Sigmoid colon (tissue), 7 donors: ENCODE data around the gene FYN. TPM values are rescaled to one million over a fixed set of nuclear protein-coding genes. Genes with fewer than 3 reads are reported as not detected.

ENCODE experiments used
- DNase-seq: peaks from one replicate; pipeline ENCODE4 v3.0.0-alpha.2; 2019
- H3K27ac ChIP-seq, 4 donors: fragments of 200-600 bp; sonication (generic); one replicate each; pipeline ENCODE4 v1.5.1; 2016 to 2019; ENCODE audit warnings: mild to moderate bottlenecking in 1 of 4
- H3K27me3 ChIP-seq, 3 donors: fragments of 200-600 bp; sonication (generic); one replicate each; pipeline ENCODE4 v1.5.1; 2019; ENCODE audit warnings: mild to moderate bottlenecking in 1 of 3
- H3K36me3 ChIP-seq, 4 donors: fragments of 200-600 bp; sonication (generic); one replicate each; pipeline ENCODE4 v1.5.1; 2016 to 2019
- H3K4me1 ChIP-seq, 4 donors: fragments of 200-600 bp; sonication (generic); one replicate each; pipeline ENCODE4 v1.5.1; 2017 to 2019
- H3K4me3 ChIP-seq, 4 donors: fragments of 200-600 bp; sonication (generic); one replicate each; pipeline ENCODE4 v1.5.1; 2017 to 2019; ENCODE audit warnings: mild to moderate bottlenecking in 2 of 4, moderate library complexity in 1 of 4
- H3K9me3 ChIP-seq, 4 donors: fragments of 200-600 bp in 3 of 4; sonication (generic) in 3 of 4; one replicate each; pipeline versions ENCODE4 v1.5.1 to v1.6.1; 2013 to 2019
- EP300 ChIP-seq, 4 donors: sonication (generic); formaldehyde crosslinking; IDR thresholded peaks; one replicate each; pipeline ENCODE4 v1.6.1; 2017; ENCODE audit warnings: antibody characterized with exemption in 4 of 4
- POLR2A ChIP-seq, 2 donors: fragments of 450-650 bp; IDR thresholded peaks; one replicate each; pipeline ENCODE4 v1.6.1; 2016; ENCODE audit warnings: antibody characterized with exemption in 2 of 2, mild to moderate bottlenecking in 2 of 2, moderate library complexity in 2 of 2
- POLR2AphosphoS5 ChIP-seq, 4 donors: sonication (generic); formaldehyde crosslinking; IDR thresholded peaks; one replicate each; pipeline ENCODE4 v1.6.1; 2017; ENCODE audit warnings: antibody characterized with exemption in 4 of 4
- WGBS, 2 donors: extraction: QIAGEN DNeasy Blood & Tissue Kit; methylation state at CpG; one replicate each; pipeline ENCODE4 v1.1.7; 2013; 5-methylcytosine and 5-hydroxymethylcytosine counted together
- intact Hi-C: fragments of 100-400 bp; cut with DNase I; formaldehyde crosslinking; loops from one replicate; pipeline ENCODE4 v1.15.1; 2023
- polyA plus RNA-seq, 3 donors: library from polyadenylated mRNA; stranded (reverse); fragments of 200-250 nt; gene quantifications; one replicate each; pipeline ENCODE4 v1.2.3, GENCODE V29; 2013
- total RNA-seq, 4 donors: library from RNA; depleted of rRNA; stranded (reverse); fragments of >200 nt; gene quantifications; one replicate each; pipeline ENCODE4 v1.1.0, GENCODE V29; 2016
- TF ChIP-seq, protein P1 (sequence below), 4 experiments: fragments of 450-650 bp in 3 of 4; fragments of 200-600 bp in 1 of 4; IDR thresholded peaks; one replicate each; pipeline ENCODE4 v1.5.1; 2016 to 2019; ENCODE audit warnings: antibody characterized with exemption in 4 of 4, mild to moderate bottlenecking in 3 of 4, moderate library complexity in 2 of 4
- donor health status: healthy with polysubstance abuse.
- donor health status: Bipolar disorder and iron deficiency.
- donor health status: healthy.

The FYN gene
- total and polyA plus RNA-seq, 7 donors, result 2.3 to 81.4 (median 56.9) TPM

DNA sequence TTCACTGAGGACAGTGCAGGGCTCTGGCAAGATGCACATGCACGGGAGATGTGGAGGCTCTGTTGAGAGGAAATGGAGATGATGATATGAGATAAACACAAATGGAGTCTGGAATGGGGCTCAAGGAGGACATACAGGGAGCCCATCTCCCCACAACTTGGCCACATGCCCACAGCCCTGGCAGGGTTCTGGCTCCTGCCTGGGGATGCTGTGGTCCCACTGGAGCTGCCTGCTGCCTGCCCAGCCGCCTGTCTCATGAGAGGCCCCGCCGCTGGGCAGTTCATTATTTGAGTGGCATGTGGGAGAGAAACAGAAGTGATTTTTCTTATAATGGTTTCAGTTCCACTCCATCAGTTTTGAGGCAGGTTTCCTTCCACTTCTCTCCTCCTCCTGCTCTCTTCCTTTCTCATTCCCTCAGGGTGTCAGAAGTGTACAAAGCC lies 134.0 kb downstream of the FYN start:
- no peak for DNase-seq
- H3K4me1 ChIP-seq, result peaks cover 0 to 33% (median 23%) of the 10 kb centered on the region in 4 donors
- H3K27ac ChIP-seq, result no peak overlapping the region
- TF ChIP-seq POLR2AphosphoS5 (IDR thresholded peaks at IDR 0.05) (no peak), EP300 (IDR thresholded peaks at IDR 0.05) (no peak), POLR2A (IDR thresholded peaks at IDR 0.05) (no peak)
- TF ChIP-seq, protein P1, sequence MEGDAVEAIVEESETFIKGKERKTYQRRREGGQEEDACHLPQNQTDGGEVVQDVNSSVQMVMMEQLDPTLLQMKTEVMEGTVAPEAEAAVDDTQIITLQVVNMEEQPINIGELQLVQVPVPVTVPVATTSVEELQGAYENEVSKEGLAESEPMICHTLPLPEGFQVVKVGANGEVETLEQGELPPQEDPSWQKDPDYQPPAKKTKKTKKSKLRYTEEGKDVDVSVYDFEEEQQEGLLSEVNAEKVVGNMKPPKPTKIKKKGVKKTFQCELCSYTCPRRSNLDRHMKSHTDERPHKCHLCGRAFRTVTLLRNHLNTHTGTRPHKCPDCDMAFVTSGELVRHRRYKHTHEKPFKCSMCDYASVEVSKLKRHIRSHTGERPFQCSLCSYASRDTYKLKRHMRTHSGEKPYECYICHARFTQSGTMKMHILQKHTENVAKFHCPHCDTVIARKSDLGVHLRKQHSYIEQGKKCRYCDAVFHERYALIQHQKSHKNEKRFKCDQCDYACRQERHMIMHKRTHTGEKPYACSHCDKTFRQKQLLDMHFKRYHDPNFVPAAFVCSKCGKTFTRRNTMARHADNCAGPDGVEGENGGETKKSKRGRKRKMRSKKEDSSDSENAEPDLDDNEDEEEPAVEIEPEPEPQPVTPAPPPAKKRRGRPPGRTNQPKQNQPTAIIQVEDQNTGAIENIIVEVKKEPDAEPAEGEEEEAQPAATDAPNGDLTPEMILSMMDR (IDR thresholded peaks at IDR 0.05), result no peak
- 63 to 82% methylated on average over 4 of the region's 4 CpGs for WGBS, 2 donors
- no peaks in the 10 kb centered on the region for H3K36me3 ChIP-seq
- intact Hi-C loops, result no loop called here
- no peaks in the 10 kb centered on the region for H3K27me3 ChIP-seq
- H3K9me3 ChIP-seq, result no peaks in the 10 kb centered on the region
- H3K4me3 ChIP-seq, result no peak overlapping the region

DNA sequence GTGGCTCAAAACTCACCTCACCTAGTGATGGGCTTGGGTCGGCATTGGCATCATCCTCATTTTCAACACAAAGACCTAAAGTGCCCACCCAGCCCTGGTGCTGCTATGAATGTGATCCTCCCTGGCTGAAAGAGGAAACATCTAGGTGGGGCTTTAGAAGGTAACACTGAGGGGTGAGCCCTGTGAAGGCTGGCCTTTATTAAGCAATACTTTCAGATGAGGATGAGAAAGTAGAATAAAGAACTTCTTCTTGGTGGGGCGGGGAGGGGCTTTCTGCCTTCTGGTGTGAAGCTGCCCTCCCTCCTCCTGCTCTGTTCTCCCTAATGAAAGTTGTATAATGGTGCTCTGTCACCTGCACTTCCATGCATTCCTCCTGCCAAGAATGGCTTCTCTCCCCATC lies 134.6 kb downstream of the FYN start:
- intact Hi-C loops, result no loop called here
- H3K27me3 ChIP-seq, result no peaks in the 10 kb centered on the region
- H3K36me3 ChIP-seq, result no peaks in the 10 kb centered on the region
- 83 to 94% methylated on average over 2 of the region's 2 CpGs for WGBS, 2 donors
- H3K27ac ChIP-seq, result no peak overlapping the region
- H3K9me3 ChIP-seq, result no peaks in the 10 kb centered on the region
- H3K4me1 ChIP-seq, result peaks cover 0 to 28% (median 21%) of the 10 kb centered on the region in 4 donors
- no peak for DNase-seq
- TF ChIP-seq, protein P1 (IDR thresholded peaks at IDR 0.05), result no peak
- TF ChIP-seq EP300 (IDR thresholded peaks at IDR 0.05) (no peak), POLR2A (IDR thresholded peaks at IDR 0.05) (no peak)
- no peak overlapping the region for H3K4me3 ChIP-seq

DNA sequence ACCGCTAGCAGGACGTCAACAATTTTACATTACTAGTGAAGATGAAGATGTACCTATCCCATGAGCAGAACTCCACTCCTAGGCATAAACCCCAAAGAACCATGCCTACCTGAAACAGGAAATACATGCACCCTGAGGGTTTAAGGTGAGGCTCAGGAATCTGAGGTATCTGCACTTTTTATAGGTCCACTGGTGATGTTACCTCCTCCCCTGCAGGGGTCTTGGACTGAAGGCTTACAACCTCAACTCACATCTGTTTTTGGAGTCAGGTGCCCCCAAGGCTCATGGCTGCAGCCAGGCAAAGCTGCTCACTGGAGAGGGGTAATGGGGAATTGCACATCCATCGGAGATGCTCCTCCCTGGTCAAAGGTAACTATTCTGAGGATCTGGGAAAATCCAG lies 135.1 kb downstream of the FYN start:
- H3K9me3 ChIP-seq, result no peaks in the 10 kb centered on the region
- no peak overlapping the region for H3K27ac ChIP-seq
- TF ChIP-seq EP300 (IDR thresholded peaks at IDR 0.05), result no peak
- no peak for TF ChIP-seq POLR2AphosphoS5 (IDR thresholded peaks at IDR 0.05)
- TF ChIP-seq, protein P1 (IDR thresholded peaks at IDR 0.05), result no peak
- TF ChIP-seq POLR2A (IDR thresholded peaks at IDR 0.05), result no peak
- H3K36me3 ChIP-seq, result no peaks in the 10 kb centered on the region
- 82 to 93% methylated on average over 3 of the region's 3 CpGs for WGBS, 2 donors
- DNase-seq, result no peak
- no peak overlapping the region for H3K4me3 ChIP-seq
- H3K27me3 ChIP-seq, result no peaks in the 10 kb centered on the region
- H3K4me1 ChIP-seq, result peaks cover 0 to 27% (median 20%) of the 10 kb centered on the region in 4 donors
- intact Hi-C loops, result no loop called here

DNA sequence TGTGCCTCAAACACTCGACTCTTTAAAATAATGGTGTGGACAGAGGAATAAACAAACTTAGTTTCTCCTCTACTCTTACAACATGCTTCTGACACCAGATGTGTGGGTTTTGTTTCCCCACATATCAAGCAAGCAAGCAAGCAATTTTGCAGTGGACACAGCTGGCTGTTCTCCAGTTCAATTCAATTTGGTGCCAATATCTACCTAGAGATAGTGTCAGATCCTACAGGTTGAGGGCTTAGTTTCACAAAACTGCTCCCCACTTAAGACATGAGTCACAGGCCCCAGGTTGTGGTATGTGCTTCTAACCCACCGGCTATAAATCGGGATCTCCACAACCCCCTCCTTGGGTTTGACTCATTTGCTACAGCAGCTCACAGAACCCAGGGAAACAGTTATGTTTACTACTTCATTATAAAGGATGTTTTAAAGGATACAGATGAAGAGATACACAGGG lies 136.2 kb downstream of the FYN start:
- Histone ChIP-seq H3K4me1 (peaks cover 0 to 27% (median 20%) of the 10 kb centered on the region in 4 donors), H3K9me3 (no peaks in the 10 kb centered on the region), H3K27ac (no peak overlapping the region), H3K36me3 (no peaks in the 10 kb centered on the region), H3K27me3 (no peaks in the 10 kb centered on the region), H3K4me3 (no peak overlapping the region)
- WGBS, 2 donors, result 52 to 55% methylated on average over 3 of the region's 3 CpGs
- intact Hi-C loops, result no loop called here
- DNase-seq, result no peak
- no peak for TF ChIP-seq POLR2AphosphoS5 (IDR thresholded peaks at IDR 0.05)
- TF ChIP-seq POLR2A (IDR thresholded peaks at IDR 0.05), result no peak
- TF ChIP-seq, protein P1 (IDR thresholded peaks at IDR 0.05), result no peak
- TF ChIP-seq EP300 (IDR thresholded peaks at IDR 0.05), result no peak

DNA sequence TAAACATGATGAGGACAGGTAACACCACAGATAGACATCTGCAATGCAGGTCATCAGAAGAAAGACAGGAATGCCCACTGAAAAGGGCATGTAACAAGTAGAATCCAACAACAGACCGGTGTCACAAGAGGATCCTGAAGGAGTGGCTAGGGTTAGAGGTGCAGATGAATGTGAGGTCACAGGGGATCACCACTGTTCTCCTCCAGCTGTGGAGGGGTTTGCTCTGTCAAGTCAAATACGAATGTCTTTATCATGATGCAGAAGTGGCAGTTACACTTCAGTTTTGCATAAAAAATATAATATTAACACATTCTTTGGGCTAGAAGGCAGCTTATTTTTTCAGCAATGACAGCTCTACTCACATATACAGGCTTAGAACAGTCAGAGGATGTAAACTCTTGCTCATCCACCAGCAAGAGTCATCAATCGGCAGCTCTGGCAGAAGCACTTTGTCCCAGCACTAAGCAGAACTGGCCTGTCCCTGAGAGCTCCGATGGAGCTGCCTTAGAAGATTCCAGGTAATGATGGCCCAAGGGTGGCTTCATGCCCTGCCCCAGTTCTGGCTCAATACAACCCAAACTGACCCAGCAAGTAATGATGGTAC lies 137.1 kb downstream of the FYN start:
- intact Hi-C loops, result no loop called here
- Histone ChIP-seq H3K36me3 (no peaks in the 10 kb centered on the region), H3K27ac (no peak overlapping the region), H3K27me3 (no peaks in the 10 kb centered on the region), H3K9me3 (no peaks in the 10 kb centered on the region), H3K4me1 (peaks cover 0 to 27% (median 20%) of the 10 kb centered on the region in 4 donors), H3K4me3 (no peak overlapping the region)
- DNase-seq, result no peak
- 86 to 90% methylated on average over 4 of the region's 4 CpGs for WGBS, 2 donors
- TF ChIP-seq EP300 (IDR thresholded peaks at IDR 0.05), result no peak
- TF ChIP-seq POLR2AphosphoS5 (IDR thresholded peaks at IDR 0.05), result no peak
- TF ChIP-seq, protein P1 (IDR thresholded peaks at IDR 0.05), result no peak
- TF ChIP-seq POLR2A (IDR thresholded peaks at IDR 0.05), result no peak
